Ishikawa (cell line): ENCODE data around the gene PTPRN2.

Source experiments
- CEBPB ChIP-seq: IDR thresholded peaks from 2 replicates; pipeline ENCODE4 v1.6.1; 2012
- CREB1 ChIP-seq: IDR thresholded peaks from 2 replicates; pipeline ENCODE4 v1.6.1; 2012; ENCODE audit warnings: low read depth
- EGR1 ChIP-seq: IDR thresholded peaks from 2 replicates; pipeline ENCODE4 v1.6.1; 2012
- EP300 ChIP-seq: IDR thresholded peaks from 2 replicates; pipeline ENCODE4 v1.6.1; 2012; ENCODE audit warnings: borderline replicate concordance
- FOXM1 ChIP-seq: IDR thresholded peaks from 2 replicates; pipeline ENCODE4 v1.6.1; 2012; ENCODE audit warnings: low read depth, borderline replicate concordance
- NFIC ChIP-seq: IDR thresholded peaks from 2 replicates; pipeline ENCODE4 v1.6.1; 2012
- TEAD4 ChIP-seq: IDR thresholded peaks from 2 replicates; pipeline ENCODE4 v1.6.1; 2012
- YY1 ChIP-seq: IDR thresholded peaks from 2 replicates; pipeline ENCODE4 v1.6.1; 2012; ENCODE audit warnings: low read depth
- ZBTB7A ChIP-seq: IDR thresholded peaks from 2 replicates; pipeline ENCODE4 v1.6.1; 2012; ENCODE audit warnings: low read depth
- TF ChIP-seq, protein P1 (sequence below): IDR thresholded peaks from 2 replicates; pipeline ENCODE4 v1.6.1; 2012; ENCODE audit warnings: low read depth, mild to moderate bottlenecking
- TF ChIP-seq, protein P2 (sequence below): IDR thresholded peaks from 2 replicates; pipeline ENCODE4 v1.6.1; 2012

DNA sequence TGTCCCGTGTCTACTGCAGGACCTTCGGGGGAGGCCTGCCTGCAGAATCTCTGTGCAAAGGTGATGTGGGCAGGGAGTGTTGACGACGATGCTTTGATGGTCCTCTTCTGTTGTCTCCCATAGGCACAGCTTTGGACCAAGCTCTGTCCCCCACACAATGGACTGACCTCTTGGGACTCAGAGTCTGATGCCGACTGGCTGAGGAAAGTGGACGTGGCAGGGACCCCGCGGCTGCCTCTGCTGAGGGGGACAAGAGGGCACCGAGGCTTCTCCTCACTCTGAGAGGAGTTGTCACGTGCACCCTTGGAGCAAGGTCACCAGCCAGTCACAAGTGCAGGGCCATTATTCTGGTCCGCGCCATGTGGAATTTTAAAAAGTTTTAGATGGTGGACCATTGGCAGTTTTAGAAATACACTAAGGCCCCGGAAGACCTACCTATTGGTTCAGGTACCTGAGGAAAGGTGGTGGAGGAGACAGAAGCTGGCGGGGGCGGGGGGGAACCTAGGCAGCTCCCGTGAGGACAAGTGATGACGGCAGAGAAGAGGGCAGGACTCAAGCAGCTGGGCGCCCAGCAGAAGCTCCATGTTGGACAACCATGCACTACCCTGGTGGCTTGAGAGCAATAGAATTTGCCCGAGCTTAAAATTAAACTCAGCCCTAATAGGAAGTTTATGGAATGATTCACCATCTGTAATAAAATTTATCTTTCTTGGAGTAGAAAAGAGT lies 331.4 kb downstream of the PTPRN2 start:
- TF ChIP-seq TEAD4 = no peak
- no peak for TF ChIP-seq EP300
- TF ChIP-seq YY1 = no peak
- TF ChIP-seq, protein P1, sequence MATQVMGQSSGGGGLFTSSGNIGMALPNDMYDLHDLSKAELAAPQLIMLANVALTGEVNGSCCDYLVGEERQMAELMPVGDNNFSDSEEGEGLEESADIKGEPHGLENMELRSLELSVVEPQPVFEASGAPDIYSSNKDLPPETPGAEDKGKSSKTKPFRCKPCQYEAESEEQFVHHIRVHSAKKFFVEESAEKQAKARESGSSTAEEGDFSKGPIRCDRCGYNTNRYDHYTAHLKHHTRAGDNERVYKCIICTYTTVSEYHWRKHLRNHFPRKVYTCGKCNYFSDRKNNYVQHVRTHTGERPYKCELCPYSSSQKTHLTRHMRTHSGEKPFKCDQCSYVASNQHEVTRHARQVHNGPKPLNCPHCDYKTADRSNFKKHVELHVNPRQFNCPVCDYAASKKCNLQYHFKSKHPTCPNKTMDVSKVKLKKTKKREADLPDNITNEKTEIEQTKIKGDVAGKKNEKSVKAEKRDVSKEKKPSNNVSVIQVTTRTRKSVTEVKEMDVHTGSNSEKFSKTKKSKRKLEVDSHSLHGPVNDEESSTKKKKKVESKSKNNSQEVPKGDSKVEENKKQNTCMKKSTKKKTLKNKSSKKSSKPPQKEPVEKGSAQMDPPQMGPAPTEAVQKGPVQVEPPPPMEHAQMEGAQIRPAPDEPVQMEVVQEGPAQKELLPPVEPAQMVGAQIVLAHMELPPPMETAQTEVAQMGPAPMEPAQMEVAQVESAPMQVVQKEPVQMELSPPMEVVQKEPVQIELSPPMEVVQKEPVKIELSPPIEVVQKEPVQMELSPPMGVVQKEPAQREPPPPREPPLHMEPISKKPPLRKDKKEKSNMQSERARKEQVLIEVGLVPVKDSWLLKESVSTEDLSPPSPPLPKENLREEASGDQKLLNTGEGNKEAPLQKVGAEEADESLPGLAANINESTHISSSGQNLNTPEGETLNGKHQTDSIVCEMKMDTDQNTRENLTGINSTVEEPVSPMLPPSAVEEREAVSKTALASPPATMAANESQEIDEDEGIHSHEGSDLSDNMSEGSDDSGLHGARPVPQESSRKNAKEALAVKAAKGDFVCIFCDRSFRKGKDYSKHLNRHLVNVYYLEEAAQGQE = no peak
- no peak for TF ChIP-seq ZBTB7A
- no peak for TF ChIP-seq CREB1
- TF ChIP-seq, protein P2, sequence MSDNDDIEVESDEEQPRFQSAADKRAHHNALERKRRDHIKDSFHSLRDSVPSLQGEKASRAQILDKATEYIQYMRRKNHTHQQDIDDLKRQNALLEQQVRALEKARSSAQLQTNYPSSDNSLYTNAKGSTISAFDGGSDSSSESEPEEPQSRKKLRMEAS = no peak
- TF ChIP-seq FOXM1 = no peak
- TF ChIP-seq EGR1 = no peak
- TF ChIP-seq CEBPB = no peak
- no peak for TF ChIP-seq NFIC
